ENCODE measurements around the gene ADAMTS16. TPM values are rescaled to one million over a fixed set of nuclear protein-coding genes. Genes with fewer than 3 reads are reported as not detected.

The ADAMTS16 gene
- total and polyA plus RNA-seq, 9 donors, result 4.3 to 12.1 (median 6.4) TPM

GRCh38 chr5:5141339-5141599, 1.1 kb downstream of the ADAMTS16 start:
- DNase-seq, result no peak
- no peaks in the 10 kb centered on the region for H3K9me3 ChIP-seq (replicated peaks; ENCODE audit: control insufficient read depth, low read depth, low read length)
- peaks cover 20% of the 10 kb centered on the region for H3K27me3 ChIP-seq (ENCODE audit: control insufficient read depth, insufficient read depth, low read length)
- H3K27ac ChIP-seq (ENCODE audit: low read length), result no peak overlapping the region
- peak overlapping the region; percentile 18 for H3K4me3 ChIP-seq (ENCODE audit: low read length)
- H3K4me1 ChIP-seq (ENCODE audit: control insufficient read depth, insufficient read depth, low read length), result peaks cover 8% of the 10 kb centered on the region
- H3K36me3 ChIP-seq (ENCODE audit: control insufficient read depth, insufficient read depth, low read length), result no peaks in the 10 kb centered on the region
- WGBS (ENCODE audit: insufficient coverage), result 20% methylated on average over 1 of the region's 4 CpGs

GRCh38 chr5:5141625-5142525, 1.7 kb downstream of the ADAMTS16 start:
- H3K27ac ChIP-seq (ENCODE audit: low read length), result no peak overlapping the region
- H3K4me1 ChIP-seq (ENCODE audit: control insufficient read depth, insufficient read depth, low read length), result peaks cover 8% of the 10 kb centered on the region
- H3K27me3 ChIP-seq (ENCODE audit: control insufficient read depth, insufficient read depth, low read length), result peaks cover 20% of the 10 kb centered on the region
- H3K4me3 ChIP-seq (ENCODE audit: low read length), result no peak overlapping the region
- H3K9me3 ChIP-seq (replicated peaks; ENCODE audit: control insufficient read depth, low read depth, low read length), result no peaks in the 10 kb centered on the region
- WGBS (ENCODE audit: insufficient coverage), result no CpG with 5 or more reads among the region's 6 CpGs
- DNase-seq, result peak; percentile 79
- no peaks in the 10 kb centered on the region for H3K36me3 ChIP-seq (ENCODE audit: control insufficient read depth, insufficient read depth, low read length)

GRCh38 chr5:5144441-5144840, 4.3 kb downstream of the ADAMTS16 start:
- Histone ChIP-seq H3K4me1 (ENCODE audit: control insufficient read depth, insufficient read depth, low read length) (peaks cover 5% of the 10 kb centered on the region), H3K27me3 (ENCODE audit: control insufficient read depth, insufficient read depth, low read length) (peaks cover 14% of the 10 kb centered on the region), H3K4me3 (ENCODE audit: low read length) (no peak overlapping the region), H3K27ac (ENCODE audit: low read length) (no peak overlapping the region), H3K36me3 (ENCODE audit: control insufficient read depth, insufficient read depth, low read length) (no peaks in the 10 kb centered on the region), H3K9me3 (replicated peaks; ENCODE audit: control insufficient read depth, low read depth, low read length) (no peaks in the 10 kb centered on the region)
- DNase-seq, result no peak
- WGBS (ENCODE audit: insufficient coverage), result 80% methylated on average over 1 of the region's 7 CpGs

- DNase-seq, result no peak
- H3K4me1 ChIP-seq (ENCODE audit: control insufficient read depth, insufficient read depth, low read length), result peaks cover 3% of the 10 kb centered on the region
- WGBS (ENCODE audit: insufficient coverage), result 90% methylated on average over 13 of the region's 18 CpGs
- H3K27me3 ChIP-seq (ENCODE audit: control insufficient read depth, insufficient read depth, low read length), result peaks cover 4% of the 10 kb centered on the region
- no peaks in the 10 kb centered on the region for H3K36me3 ChIP-seq (ENCODE audit: control insufficient read depth, insufficient read depth, low read length)
- H3K4me3 ChIP-seq (ENCODE audit: low read length), result no peak overlapping the region
- peaks cover 5% of the 10 kb centered on the region for H3K9me3 ChIP-seq (replicated peaks; ENCODE audit: control insufficient read depth, low read depth, low read length)
- no peak overlapping the region for H3K27ac ChIP-seq (ENCODE audit: low read length)
Measured at GRCh38 chr5:5145651-5146529, 5.8 kb downstream of the ADAMTS16 start.

- Histone ChIP-seq H3K4me3 (ENCODE audit: low read length) (no peak overlapping the region), H3K27me3 (ENCODE audit: control insufficient read depth, insufficient read depth, low read length) (no peaks in the 10 kb centered on the region), H3K9me3 (replicated peaks; ENCODE audit: control insufficient read depth, low read depth, low read length) (peaks cover 5% of the 10 kb centered on the region), H3K4me1 (ENCODE audit: control insufficient read depth, insufficient read depth, low read length) (peaks cover 3% of the 10 kb centered on the region), H3K27ac (ENCODE audit: low read length) (no peak overlapping the region), H3K36me3 (ENCODE audit: control insufficient read depth, insufficient read depth, low read length) (no peaks in the 10 kb centered on the region)
- 63% methylated on average over 5 of the region's 11 CpGs for WGBS (ENCODE audit: insufficient coverage)
- DNase-seq, result peak; percentile 27
Measured at GRCh38 chr5:5146530-5147160, 6.5 kb downstream of the ADAMTS16 start.

GRCh38 chr5:5149154-5149553, 9.0 kb downstream of the ADAMTS16 start:
- Histone ChIP-seq H3K4me1 (ENCODE audit: control insufficient read depth, insufficient read depth, low read length) (no peaks in the 10 kb centered on the region), H3K4me3 (ENCODE audit: low read length) (no peak overlapping the region), H3K36me3 (ENCODE audit: control insufficient read depth, insufficient read depth, low read length) (no peaks in the 10 kb centered on the region), H3K27me3 (ENCODE audit: control insufficient read depth, insufficient read depth, low read length) (no peaks in the 10 kb centered on the region), H3K27ac (ENCODE audit: low read length) (no peak overlapping the region), H3K9me3 (replicated peaks; ENCODE audit: control insufficient read depth, low read depth, low read length) (peaks cover 5% of the 10 kb centered on the region)
- no CpG with 5 or more reads among the region's 1 CpG for WGBS (ENCODE audit: insufficient coverage)
- DNase-seq, result no peak

- Histone ChIP-seq H3K9me3 (replicated peaks; ENCODE audit: control insufficient read depth, low read depth, low read length) (peaks cover 5% of the 10 kb centered on the region), H3K27ac (ENCODE audit: low read length) (no peak overlapping the region), H3K4me1 (ENCODE audit: control insufficient read depth, insufficient read depth, low read length) (peaks cover 11% of the 10 kb centered on the region), H3K4me3 (ENCODE audit: low read length) (no peak overlapping the region), H3K36me3 (ENCODE audit: control insufficient read depth, insufficient read depth, low read length) (no peaks in the 10 kb centered on the region), H3K27me3 (ENCODE audit: control insufficient read depth, insufficient read depth, low read length) (no peaks in the 10 kb centered on the region)
- DNase-seq, result no peak
- WGBS (ENCODE audit: insufficient coverage), result no CpG with 5 or more reads among the region's 3 CpGs
Measured at GRCh38 chr5:5150667-5151066, 10.5 kb downstream of the ADAMTS16 start.

GRCh38 chr5:5154733-5155132, 14.6 kb downstream of the ADAMTS16 start:
- no peak for DNase-seq
- H3K9me3 ChIP-seq (replicated peaks; ENCODE audit: control insufficient read depth, low read depth, low read length), result peaks cover 5% of the 10 kb centered on the region
- peaks cover 17% of the 10 kb centered on the region for H3K4me1 ChIP-seq (ENCODE audit: control insufficient read depth, insufficient read depth, low read length)
- H3K4me3 ChIP-seq (ENCODE audit: low read length), result no peak overlapping the region
- H3K36me3 ChIP-seq (ENCODE audit: control insufficient read depth, insufficient read depth, low read length), result no peaks in the 10 kb centered on the region
- no peaks in the 10 kb centered on the region for H3K27me3 ChIP-seq (ENCODE audit: control insufficient read depth, insufficient read depth, low read length)
- peak overlapping the region; percentile 74 for H3K27ac ChIP-seq (ENCODE audit: low read length)
- WGBS (ENCODE audit: insufficient coverage), result no CpG with 5 or more reads among the region's 2 CpGs

GRCh38 chr5:5155617-5156016, 15.5 kb downstream of the ADAMTS16 start:
- 43% methylated on average over 1 of the region's 1 CpG for WGBS (ENCODE audit: insufficient coverage)
- Histone ChIP-seq H3K36me3 (ENCODE audit: control insufficient read depth, insufficient read depth, low read length) (no peaks in the 10 kb centered on the region), H3K27ac (ENCODE audit: low read length) (peak overlapping the region; percentile 74), H3K4me1 (ENCODE audit: control insufficient read depth, insufficient read depth, low read length) (peaks cover 17% of the 10 kb centered on the region), H3K4me3 (ENCODE audit: low read length) (no peak overlapping the region), H3K27me3 (ENCODE audit: control insufficient read depth, insufficient read depth, low read length) (no peaks in the 10 kb centered on the region), H3K9me3 (replicated peaks; ENCODE audit: control insufficient read depth, low read depth, low read length) (peaks cover under 1% of the 10 kb centered on the region)
- DNase-seq, result no peak
